PFSK-1 (cell line): ENCODE measurements around the gene IL1R2.

Experiments used
- POLR2AphosphoS5 ChIP-seq: IDR thresholded peaks from 2 replicates; pipeline ENCODE4 v1.6.1; 2012; ENCODE audit warnings: low read depth, mild to moderate bottlenecking, control low read depth, low read length, moderate library complexity
- TAF1 ChIP-seq: IDR thresholded peaks from 2 replicates; pipeline ENCODE4 v1.6.1; 2012; ENCODE audit warnings: low read length, control low read depth, borderline replicate concordance; ENCODE audit not compliant: insufficient read depth

DNA sequence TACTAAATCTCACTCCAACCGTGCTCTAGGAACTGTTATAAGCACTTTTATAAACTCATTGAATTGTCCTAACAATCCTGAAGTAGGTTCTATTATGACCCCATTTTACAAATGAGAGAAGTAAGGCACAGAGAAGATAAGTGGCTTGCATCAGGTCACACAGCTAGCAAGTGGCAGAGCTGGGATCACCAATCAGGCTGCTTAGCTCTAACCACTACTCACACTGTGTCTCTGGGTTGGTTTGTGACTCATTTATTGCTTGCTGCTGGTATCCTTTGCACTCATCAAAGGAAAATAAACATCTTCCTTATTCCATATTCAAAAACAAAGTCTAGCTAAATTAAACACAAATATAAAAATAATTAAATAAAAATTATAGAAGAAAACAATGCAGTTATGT lies 42.5 kb upstream of the IL1R2 start:
- TF ChIP-seq POLR2AphosphoS5, result no peak
- no peak for TF ChIP-seq TAF1
